SK-N-SH (cell line): Measurements from ENCODE around the gene KRTAP10-7.

Experiments used
- CHD2 ChIP-seq: fragments of 150-350 bp; IDR thresholded peaks from 2 replicates; pipeline ENCODE4 v1.6.1; 2018; ENCODE audit warnings: low read length; ENCODE audit not compliant: partially characterized antibody
- ELF1 ChIP-seq: IDR thresholded peaks from 2 replicates; pipeline ENCODE4 v1.4.0; 2012
- EZH2phosphoT487 ChIP-seq: fragments of 200-600 bp; sonication (generic); IDR thresholded peaks from 2 replicates; pipeline ENCODE4 v1.6.1; 2017; ENCODE audit warnings: low read depth, mixed run types, mild to moderate bottlenecking, antibody characterized with exemption, moderate library complexity, borderline replicate concordance
- GABPA ChIP-seq: IDR thresholded peaks from 2 replicates; pipeline ENCODE4 v1.4.0; 2012; ENCODE audit warnings: low read depth, mild to moderate bottlenecking
- RAD21 ChIP-seq: IDR thresholded peaks from 2 replicates; pipeline ENCODE4 v1.6.1; 2012; ENCODE audit warnings: mild to moderate bottlenecking, low read length
- RCOR1 ChIP-seq: fragments of 150-350 bp; IDR thresholded peaks from 2 replicates; pipeline ENCODE4 v1.6.1; 2017; ENCODE audit warnings: antibody characterized with exemption, low read length
- RFX5 ChIP-seq: IDR thresholded peaks from 2 replicates; pipeline ENCODE4 v1.6.1; 2012; ENCODE audit warnings: mild to moderate bottlenecking, improper control_type of control experiment, low read length
- SIN3A ChIP-seq: IDR thresholded peaks from 2 replicates; pipeline ENCODE4 v1.6.1; 2012; ENCODE audit warnings: low read depth, mild to moderate bottlenecking, low read length, moderate library complexity, borderline replicate concordance
- TEAD4 ChIP-seq: IDR thresholded peaks from 2 replicates; pipeline ENCODE4 v1.4.0; 2012; ENCODE audit warnings: mild to moderate bottlenecking, borderline replicate concordance; ENCODE audit not compliant: insufficient read depth
- YY1 ChIP-seq: IDR thresholded peaks from 2 replicates; pipeline ENCODE4 v1.4.0; 2012; ENCODE audit warnings: low read depth, mild to moderate bottlenecking
- TF ChIP-seq, protein P1 (sequence below): fragments of 200-600 bp; sonication (generic); IDR thresholded peaks from 2 replicates; pipeline ENCODE4 v1.6.1; 2017; ENCODE audit warnings: antibody characterized with exemption, mild to moderate bottlenecking, moderate library complexity
- TF ChIP-seq, protein P2 (sequence below): IDR thresholded peaks from 2 replicates; pipeline ENCODE4 v1.6.1; 2012; ENCODE audit warnings: mild to moderate bottlenecking, low read depth, low read length, moderate library complexity

DNA sequence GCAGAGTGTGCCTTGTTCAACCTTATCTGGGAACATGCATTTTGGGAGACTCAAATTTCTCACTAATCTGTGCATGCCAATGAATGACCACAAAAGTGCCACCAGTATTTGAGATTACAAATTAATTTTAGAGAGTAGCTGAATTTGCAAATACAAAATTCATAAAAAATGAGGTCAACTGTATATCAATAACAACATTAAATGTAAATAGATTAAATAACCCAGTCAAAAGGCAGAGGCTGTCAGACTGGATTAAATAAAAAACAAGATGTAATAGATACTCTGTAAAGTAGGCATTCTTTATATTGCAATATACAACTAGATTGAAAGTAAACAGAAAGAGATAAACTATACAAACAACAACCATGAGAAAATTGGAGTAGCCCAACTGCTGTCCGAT, 36.3 kb upstream of the KRTAP10-7 start:
- TF ChIP-seq GABPA (no peak), EZH2phosphoT487 (no peak), SIN3A (no peak), TEAD4 (no peak), YY1 (no peak), RAD21 (no peak), ELF1 (no peak), CHD2 (no peak), RFX5 (no peak), RCOR1 (no peak)
- TF ChIP-seq, protein P1, sequence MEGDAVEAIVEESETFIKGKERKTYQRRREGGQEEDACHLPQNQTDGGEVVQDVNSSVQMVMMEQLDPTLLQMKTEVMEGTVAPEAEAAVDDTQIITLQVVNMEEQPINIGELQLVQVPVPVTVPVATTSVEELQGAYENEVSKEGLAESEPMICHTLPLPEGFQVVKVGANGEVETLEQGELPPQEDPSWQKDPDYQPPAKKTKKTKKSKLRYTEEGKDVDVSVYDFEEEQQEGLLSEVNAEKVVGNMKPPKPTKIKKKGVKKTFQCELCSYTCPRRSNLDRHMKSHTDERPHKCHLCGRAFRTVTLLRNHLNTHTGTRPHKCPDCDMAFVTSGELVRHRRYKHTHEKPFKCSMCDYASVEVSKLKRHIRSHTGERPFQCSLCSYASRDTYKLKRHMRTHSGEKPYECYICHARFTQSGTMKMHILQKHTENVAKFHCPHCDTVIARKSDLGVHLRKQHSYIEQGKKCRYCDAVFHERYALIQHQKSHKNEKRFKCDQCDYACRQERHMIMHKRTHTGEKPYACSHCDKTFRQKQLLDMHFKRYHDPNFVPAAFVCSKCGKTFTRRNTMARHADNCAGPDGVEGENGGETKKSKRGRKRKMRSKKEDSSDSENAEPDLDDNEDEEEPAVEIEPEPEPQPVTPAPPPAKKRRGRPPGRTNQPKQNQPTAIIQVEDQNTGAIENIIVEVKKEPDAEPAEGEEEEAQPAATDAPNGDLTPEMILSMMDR, result no peak
- TF ChIP-seq, protein P2, sequence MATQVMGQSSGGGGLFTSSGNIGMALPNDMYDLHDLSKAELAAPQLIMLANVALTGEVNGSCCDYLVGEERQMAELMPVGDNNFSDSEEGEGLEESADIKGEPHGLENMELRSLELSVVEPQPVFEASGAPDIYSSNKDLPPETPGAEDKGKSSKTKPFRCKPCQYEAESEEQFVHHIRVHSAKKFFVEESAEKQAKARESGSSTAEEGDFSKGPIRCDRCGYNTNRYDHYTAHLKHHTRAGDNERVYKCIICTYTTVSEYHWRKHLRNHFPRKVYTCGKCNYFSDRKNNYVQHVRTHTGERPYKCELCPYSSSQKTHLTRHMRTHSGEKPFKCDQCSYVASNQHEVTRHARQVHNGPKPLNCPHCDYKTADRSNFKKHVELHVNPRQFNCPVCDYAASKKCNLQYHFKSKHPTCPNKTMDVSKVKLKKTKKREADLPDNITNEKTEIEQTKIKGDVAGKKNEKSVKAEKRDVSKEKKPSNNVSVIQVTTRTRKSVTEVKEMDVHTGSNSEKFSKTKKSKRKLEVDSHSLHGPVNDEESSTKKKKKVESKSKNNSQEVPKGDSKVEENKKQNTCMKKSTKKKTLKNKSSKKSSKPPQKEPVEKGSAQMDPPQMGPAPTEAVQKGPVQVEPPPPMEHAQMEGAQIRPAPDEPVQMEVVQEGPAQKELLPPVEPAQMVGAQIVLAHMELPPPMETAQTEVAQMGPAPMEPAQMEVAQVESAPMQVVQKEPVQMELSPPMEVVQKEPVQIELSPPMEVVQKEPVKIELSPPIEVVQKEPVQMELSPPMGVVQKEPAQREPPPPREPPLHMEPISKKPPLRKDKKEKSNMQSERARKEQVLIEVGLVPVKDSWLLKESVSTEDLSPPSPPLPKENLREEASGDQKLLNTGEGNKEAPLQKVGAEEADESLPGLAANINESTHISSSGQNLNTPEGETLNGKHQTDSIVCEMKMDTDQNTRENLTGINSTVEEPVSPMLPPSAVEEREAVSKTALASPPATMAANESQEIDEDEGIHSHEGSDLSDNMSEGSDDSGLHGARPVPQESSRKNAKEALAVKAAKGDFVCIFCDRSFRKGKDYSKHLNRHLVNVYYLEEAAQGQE, result no peak
